ENCODE measurements around the gene SEMA4D. TPM values are rescaled to one million over a fixed set of nuclear protein-coding genes. Genes with fewer than 3 reads are reported as not detected.

The SEMA4D gene
- total and polyA plus RNA-seq, 7 donors, result 1.4 to 35.1 (median 4.6) TPM

DNA sequence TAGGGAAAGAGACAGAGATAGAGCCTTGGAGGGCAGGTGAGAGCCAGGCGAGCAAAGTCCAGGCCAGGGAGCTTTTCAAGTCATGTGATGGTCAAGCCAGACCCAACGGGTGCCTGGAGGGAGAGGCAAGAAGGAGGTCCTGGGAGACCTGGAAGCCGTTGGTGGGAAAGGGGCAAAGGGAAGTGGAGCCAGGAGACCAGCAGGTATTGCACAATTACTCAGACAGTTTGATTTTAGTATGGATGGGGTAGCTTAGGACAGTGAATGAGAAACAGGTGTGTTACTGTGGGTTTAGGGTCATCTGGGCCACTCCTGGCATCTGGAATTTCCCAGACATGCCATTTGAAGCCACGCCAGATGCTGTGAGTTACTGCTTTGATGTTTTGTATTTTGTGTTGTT, 174.5 kb downstream of the SEMA4D start:
- Histone ChIP-seq H3K27ac (no peak overlapping the region), H3K36me3 (peaks cover 0 to 37% (median 7%) of the 10 kb centered on the region in 4 donors), H3K4me3 (no peak overlapping the region), H3K4me1 (peaks cover 0 to 52% (median 34%) of the 10 kb centered on the region in 4 donors), H3K9me3 (no peaks in the 10 kb centered on the region), H3K27me3 (no peaks in the 10 kb centered on the region)
- DNase-seq, result no peak
- intact Hi-C loops (cut with DNase I), result no loop called here
- 48 to 70% methylated on average over 4 of the region's 4 CpGs for WGBS, 2 donors
- TF ChIP-seq, protein P1, sequence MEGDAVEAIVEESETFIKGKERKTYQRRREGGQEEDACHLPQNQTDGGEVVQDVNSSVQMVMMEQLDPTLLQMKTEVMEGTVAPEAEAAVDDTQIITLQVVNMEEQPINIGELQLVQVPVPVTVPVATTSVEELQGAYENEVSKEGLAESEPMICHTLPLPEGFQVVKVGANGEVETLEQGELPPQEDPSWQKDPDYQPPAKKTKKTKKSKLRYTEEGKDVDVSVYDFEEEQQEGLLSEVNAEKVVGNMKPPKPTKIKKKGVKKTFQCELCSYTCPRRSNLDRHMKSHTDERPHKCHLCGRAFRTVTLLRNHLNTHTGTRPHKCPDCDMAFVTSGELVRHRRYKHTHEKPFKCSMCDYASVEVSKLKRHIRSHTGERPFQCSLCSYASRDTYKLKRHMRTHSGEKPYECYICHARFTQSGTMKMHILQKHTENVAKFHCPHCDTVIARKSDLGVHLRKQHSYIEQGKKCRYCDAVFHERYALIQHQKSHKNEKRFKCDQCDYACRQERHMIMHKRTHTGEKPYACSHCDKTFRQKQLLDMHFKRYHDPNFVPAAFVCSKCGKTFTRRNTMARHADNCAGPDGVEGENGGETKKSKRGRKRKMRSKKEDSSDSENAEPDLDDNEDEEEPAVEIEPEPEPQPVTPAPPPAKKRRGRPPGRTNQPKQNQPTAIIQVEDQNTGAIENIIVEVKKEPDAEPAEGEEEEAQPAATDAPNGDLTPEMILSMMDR (IDR thresholded peaks at IDR 0.05), result no peak
- TF ChIP-seq POLR2A (IDR thresholded peaks at IDR 0.05), result no peak
- no peak for TF ChIP-seq EP300 (IDR thresholded peaks at IDR 0.05)
- TF ChIP-seq POLR2AphosphoS5 (IDR thresholded peaks at IDR 0.05), result no peak

- WGBS, 2 donors, result 2 to 5% methylated on average over 13 of the region's 13 CpGs
Measured at GRCh38 chr9:89319015-89319905, 178.7 kb downstream of the SEMA4D start.

DNA sequence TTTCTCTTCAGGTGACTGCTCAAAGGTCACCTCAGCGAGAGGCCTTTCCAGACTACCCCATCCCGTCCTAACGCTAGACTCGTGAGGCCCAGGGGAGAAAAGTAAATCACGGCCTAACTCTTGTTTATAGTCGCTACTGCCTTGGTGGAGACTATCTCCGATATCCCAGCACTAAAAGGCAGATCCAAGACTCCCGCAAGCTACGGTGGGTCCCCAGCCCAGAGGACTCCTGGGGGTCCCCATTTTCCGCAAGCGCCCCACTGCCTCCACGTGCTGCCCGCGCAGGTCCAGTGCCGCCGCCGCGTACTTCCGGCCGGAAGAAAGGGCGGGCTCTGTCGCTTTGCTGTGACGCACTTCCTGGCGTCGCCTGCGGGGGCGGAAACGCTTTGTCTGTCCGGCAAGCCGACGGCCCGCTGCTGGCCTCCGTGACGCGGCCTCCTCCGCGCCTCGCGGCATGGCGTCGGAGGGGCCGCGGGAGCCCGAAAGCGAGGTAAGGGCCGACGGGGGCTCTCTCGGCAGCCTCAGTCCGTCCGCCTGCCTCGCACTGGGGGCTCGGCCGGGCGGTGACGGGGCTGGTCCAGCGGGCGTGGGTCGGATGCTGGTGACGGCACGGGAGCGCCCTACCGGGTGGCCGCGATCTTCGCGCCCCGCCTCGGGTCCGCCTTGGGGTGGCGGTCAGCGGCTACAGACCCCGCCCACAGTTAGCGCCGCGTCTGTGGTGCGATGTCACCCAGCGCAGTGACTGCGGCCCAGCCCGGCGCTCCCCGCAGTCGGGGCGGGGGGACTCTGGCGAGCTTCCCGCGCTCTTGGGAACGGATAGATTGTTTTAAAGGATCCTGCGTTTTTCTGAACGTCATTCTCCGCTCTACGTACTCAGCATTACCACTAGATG, 179.5 kb downstream of the SEMA4D start, which contains the start of gene SECISBP2:
TSS of gene SECISBP2 (plus strand) at position 378 of the 892 bp plus-strand sequence. CDS start at position 455, 77 bp downstream.
- no peaks in the 10 kb centered on the region for H3K27me3 ChIP-seq
- intact Hi-C loops (cut with DNase I), result loop anchor here (2.0 kb wide), 1 partner anchor 230 kb away; no protein-coding TSS in a partner anchor
- peaks cover 0 to 48% (median 30%) of the 10 kb centered on the region in 4 donors for H3K4me1 ChIP-seq
- DNase-seq, result peak; percentile 98
- no peaks in the 10 kb centered on the region for H3K9me3 ChIP-seq
- 0 to 1% methylated on average over 91 of the region's 91 CpGs for WGBS, 2 donors
- H3K36me3 ChIP-seq, result peaks cover 0 to 5% (median 0%) of the 10 kb centered on the region in 4 donors
- peak; percentile 89 to 90 for TF ChIP-seq POLR2A (IDR thresholded peaks at IDR 0.05)
- TF ChIP-seq, protein P1 (IDR thresholded peaks at IDR 0.05), result peak in 2 of 4 experiments; percentile 43 to 64
- TF ChIP-seq EP300 (IDR thresholded peaks at IDR 0.05), result peak in 3 of 4 donors; percentile 44 to 84 (median 84)
- peak; percentile 95 to 98 (median 96) for TF ChIP-seq POLR2AphosphoS5 (IDR thresholded peaks at IDR 0.05)
- peak within 1 kb of the TSS; percentile 98 to 100 (median 100) for H3K27ac ChIP-seq
- H3K4me3 ChIP-seq, result peak within 1 kb of the TSS; percentile 71 to 91 (median 82)

More at GRCh38 chr9:89319015-89319905, 178.7 kb downstream of the SEMA4D start:
- TF ChIP-seq EP300 (IDR thresholded peaks at IDR 0.05), result no peak
- TF ChIP-seq, protein P1 (IDR thresholded peaks at IDR 0.05), result peak in 1 of 4 experiments; percentile 55
- Histone ChIP-seq H3K27ac (peak overlapping the region; percentile 98 to 100 (median 100)), H3K27me3 (no peaks in the 10 kb centered on the region), H3K4me3 (peak overlapping the region; percentile 71 to 91 (median 82)), H3K36me3 (peaks cover 0 to 8% (median 0%) of the 10 kb centered on the region in 4 donors), H3K9me3 (no peaks in the 10 kb centered on the region), H3K4me1 (peaks cover 0 to 52% (median 34%) of the 10 kb centered on the region in 4 donors)
- DNase-seq, result no peak
- intact Hi-C loops (cut with DNase I), result loop anchor here (2.0 kb wide), 1 partner anchor 230 kb away; no protein-coding TSS in a partner anchor

DNA sequence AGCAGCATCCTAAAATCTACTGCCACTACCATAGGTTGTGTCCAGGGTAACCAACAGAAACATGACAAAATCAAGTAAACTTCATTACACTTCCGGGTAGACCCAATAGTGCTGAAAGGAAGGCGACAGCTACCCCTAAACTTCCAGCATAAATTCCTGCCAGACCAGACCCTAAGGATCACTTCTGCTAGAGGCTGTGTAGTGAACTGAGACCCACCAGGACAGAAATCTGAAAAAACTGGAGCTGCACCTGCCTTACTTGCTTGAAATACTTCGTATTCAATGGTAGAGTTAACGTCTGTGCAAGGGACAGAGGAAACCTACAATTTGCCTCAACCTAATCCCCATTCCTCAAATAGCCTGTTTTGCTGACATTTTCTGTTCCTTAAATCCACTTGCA, 180.6 kb downstream of the SEMA4D start:
- Histone ChIP-seq H3K4me1 (peaks cover 0 to 47% (median 28%) of the 10 kb centered on the region in 4 donors), H3K27me3 (no peaks in the 10 kb centered on the region), H3K27ac (peak overlapping the region; percentile 98 to 100 (median 100)), H3K4me3 (no peak overlapping the region), H3K9me3 (no peaks in the 10 kb centered on the region), H3K36me3 (peaks cover 0 to 5% (median 0%) of the 10 kb centered on the region in 4 donors)
- no peak for TF ChIP-seq POLR2A (IDR thresholded peaks at IDR 0.05)
- TF ChIP-seq EP300 (IDR thresholded peaks at IDR 0.05), result no peak
- TF ChIP-seq POLR2AphosphoS5 (IDR thresholded peaks at IDR 0.05), result no peak
- no peak for DNase-seq
- intact Hi-C loops (cut with DNase I), result no loop called here
- 84 to 86% methylated on average over 4 of the region's 4 CpGs for WGBS, 2 donors
